Fibroblast of lung (primary cell): ENCODE measurements around the gene DRAXIN. TPM values are rescaled to one million over a fixed set of nuclear protein-coding genes. Genes with fewer than 3 reads are reported as not detected.

Experiments used
- DNase-seq, 2 donors: peaks; one replicate each; pipeline versions ENCODE4 v3.0.0 to v3.0.0-alpha.2; 2010; ENCODE audit warnings: low read depth in 2 of 2
- H2AFZ ChIP-seq: 2 replicates; pipeline ENCODE4 v1.5.1; 2012; ENCODE audit warnings: low read length, control low read depth, inconsistent platforms
- H3K27ac ChIP-seq: 2 replicates; pipeline ENCODE4 v1.5.1; 2011; ENCODE audit warnings: low read length, control low read depth; ENCODE audit not compliant: insufficient read depth
- H3K27me3 ChIP-seq: 2 replicates; pipeline ENCODE4 v1.5.1; 2011; ENCODE audit warnings: mild to moderate bottlenecking, low read length; ENCODE audit not compliant: control insufficient read depth, insufficient read depth
- H3K36me3 ChIP-seq: 2 replicates; pipeline ENCODE4 v1.5.1; 2011; ENCODE audit warnings: low read length; ENCODE audit not compliant: control insufficient read depth, insufficient read depth
- H3K4me1 ChIP-seq: 2 replicates; pipeline ENCODE4 v1.5.1; 2011; ENCODE audit warnings: low read length; ENCODE audit not compliant: control insufficient read depth, insufficient read depth; ENCODE audit errors: extremely low read depth
- H3K4me2 ChIP-seq: 2 replicates; pipeline ENCODE4 v1.5.1; 2011; ENCODE audit warnings: low read length, control low read depth; ENCODE audit not compliant: insufficient read depth; ENCODE audit errors: extremely low read depth
- H3K4me3 ChIP-seq, 4 experiments: fragments of 200-600 bp in 1 of 4; sonication (generic) in 1 of 4; replicated peaks in 1 of 4; 2 replicates each; pipeline ENCODE4 v1.5.1; 2011 to 2016; ENCODE audit warnings: low read length in 4 of 4, low read depth in 3 of 4, mild to moderate bottlenecking in 3 of 4, control low read depth in 2 of 4, inconsistent platforms in 1 of 4, mixed read lengths in 1 of 4; ENCODE audit not compliant: insufficient read depth in 1 of 4; ENCODE audit errors: control extremely low read depth in 1 of 4
- H3K79me2 ChIP-seq: 2 replicates; pipeline ENCODE4 v1.5.1; 2012; ENCODE audit warnings: mild to moderate bottlenecking, low read length, inconsistent platforms; ENCODE audit not compliant: control insufficient read depth, insufficient read depth
- H3K9ac ChIP-seq: 2 replicates; pipeline ENCODE4 v1.5.1; 2011; ENCODE audit warnings: mild to moderate bottlenecking, low read length, control low read depth; ENCODE audit not compliant: insufficient read depth
- H3K9me3 ChIP-seq: 2 replicates; pipeline ENCODE4 v1.5.1; 2012; ENCODE audit warnings: low read depth, low read length; ENCODE audit not compliant: control insufficient read depth, insufficient read depth
- H4K20me1 ChIP-seq: 2 replicates; pipeline ENCODE4 v1.5.1; 2011; ENCODE audit warnings: low read length; ENCODE audit not compliant: control insufficient read depth, insufficient read depth; ENCODE audit errors: extremely low read depth
- CTCF ChIP-seq, 2 donors: IDR thresholded peaks in 1 of 2; conservative IDR thresholded peaks in 1 of 2; 1 replicate in 1 of 2; 2 replicates in 1 of 2; pipeline ENCODE4 v1.5.1; 2011 to 2012; ENCODE audit warnings: low read length in 2 of 2, control low read depth in 1 of 2, inconsistent platforms in 1 of 2, low read depth in 1 of 2, mild to moderate bottlenecking in 1 of 2
- EZH2 ChIP-seq: IDR thresholded peaks from 2 replicates; pipeline ENCODE4 v1.5.1; 2012; ENCODE audit warnings: low read length, control low read depth, mild to moderate bottlenecking; ENCODE audit errors: missing control alignments
- polyA plus RNA-seq, 2 donors: library from polyadenylated mRNA; depleted of rRNA in 1 of 2; stranded (reverse) in 1 of 2; unstranded in 1 of 2; fragments of >200 nt; gene quantifications; 2 replicates each; pipeline ENCODE4 v1.2.1, GENCODE V29; 2011 to 2012; ENCODE audit warnings: missing spikeins in 1 of 2
- total RNA-seq: library from RNA; depleted of rRNA; stranded (reverse); fragments of >200 nt; gene quantifications from 2 replicates; pipeline ENCODE4 v1.2.1, GENCODE V29; 2014

The DRAXIN gene
- total and polyA plus RNA-seq, 2 donors (not counting 1 experiment from before 2014, with no cell fraction given): 0.03 to 0.50 TPM

- no peak overlapping the region for H3K27ac ChIP-seq
Measured at GRCh38 chr1:11764519-11764918, 73.0 kb downstream of the DRAXIN start.

GRCh38 chr1:11765661-11766428, 74.3 kb downstream of the DRAXIN start:
- Histone ChIP-seq H3K36me3 (no peaks in the 10 kb centered on the region), H3K27me3 (peaks cover 14% of the 10 kb centered on the region), H3K4me2 (no peak overlapping the region), H3K79me2 (no peaks in the 10 kb centered on the region), H2AFZ (no peak overlapping the region), H3K9ac (no peak overlapping the region), H3K4me3 (no peak overlapping the region), H3K27ac (no peak overlapping the region), H4K20me1 (no peaks in the 10 kb centered on the region), H3K4me1 (no peaks in the 10 kb centered on the region), H3K9me3 (no peaks in the 10 kb centered on the region)
- TF ChIP-seq EZH2: no peak
- DNase-seq: no peak

More at GRCh38 chr1:11764519-11764918, 73.0 kb downstream of the DRAXIN start:
- no peaks in the 10 kb centered on the region for H3K9me3 ChIP-seq
- no peaks in the 10 kb centered on the region for H3K4me1 ChIP-seq
- H3K9ac ChIP-seq: no peak overlapping the region
- DNase-seq: no peak
- no peak overlapping the region for H3K4me2 ChIP-seq
- no peaks in the 10 kb centered on the region for H3K36me3 ChIP-seq
- no peaks in the 10 kb centered on the region for H3K79me2 ChIP-seq
- no peak overlapping the region for H3K4me3 ChIP-seq
- H3K27me3 ChIP-seq: peaks cover 14% of the 10 kb centered on the region
- H4K20me1 ChIP-seq: no peaks in the 10 kb centered on the region
- no peak overlapping the region for H2AFZ ChIP-seq
- no peak for TF ChIP-seq CTCF (conservative IDR thresholded peaks at IDR 0.05 in 1 of 2, IDR thresholded peaks at IDR 0.05 in 1 of 2; ENCODE audit: low read depth in 1 of 2, low read length in 2 of 2)
- TF ChIP-seq EZH2: no peak

- Histone ChIP-seq H3K36me3 (no peaks in the 10 kb centered on the region), H3K4me3 (no peak overlapping the region), H3K9ac (no peak overlapping the region), H4K20me1 (no peaks in the 10 kb centered on the region), H3K4me1 (no peaks in the 10 kb centered on the region), H3K9me3 (no peaks in the 10 kb centered on the region), H3K4me2 (no peak overlapping the region), H3K79me2 (no peaks in the 10 kb centered on the region), H2AFZ (no peak overlapping the region), H3K27me3 (peaks cover 13% of the 10 kb centered on the region), H3K27ac (no peak overlapping the region)
- TF ChIP-seq CTCF (conservative IDR thresholded peaks at IDR 0.05 in 1 of 2, IDR thresholded peaks at IDR 0.05 in 1 of 2; ENCODE audit: low read depth in 1 of 2, low read length in 2 of 2) (no peak), EZH2 (no peak)
- DNase-seq: no peak
Measured at GRCh38 chr1:11766429-11766776, 74.9 kb downstream of the DRAXIN start.
